ENCODE measurements around the gene MT1M.

MT1M gene

GRCh38 chr16:56605475-56605874 lies 27.0 kb upstream of the MT1M start:
- no peaks in the 10 kb centered on the region for H3K9me3 ChIP-seq (ENCODE audit: control insufficient read depth, insufficient read depth, low read length)
- peaks cover 28% of the 10 kb centered on the region for H3K4me1 ChIP-seq (ENCODE audit: insufficient read depth, low read length)
- H3K36me3 ChIP-seq (ENCODE audit: insufficient read depth, low read length): no peaks in the 10 kb centered on the region
- H3K9ac ChIP-seq (ENCODE audit: low read depth, low read length): no peak overlapping the region

DNA sequence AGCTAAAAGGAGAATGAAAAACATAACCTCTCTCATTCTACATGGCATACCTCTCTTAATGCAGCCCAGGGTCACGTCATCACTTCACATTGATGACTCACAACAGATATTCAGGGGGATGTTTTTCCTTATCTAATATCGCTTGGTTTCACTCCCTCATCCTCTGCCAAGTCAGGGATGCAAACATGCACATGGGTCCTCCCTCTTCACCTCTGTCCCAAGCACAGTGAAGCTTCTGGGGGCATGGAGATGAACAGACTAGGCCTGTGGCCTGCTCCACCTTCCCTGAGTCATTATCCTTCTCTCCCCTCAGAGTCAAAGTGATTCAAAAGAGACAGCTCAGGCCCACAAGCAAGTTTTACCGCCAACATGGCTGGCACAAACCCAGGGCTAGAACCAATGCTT lies 26.4 kb upstream of the MT1M start:
- Histone ChIP-seq H3K9me3 (ENCODE audit: control insufficient read depth, insufficient read depth, low read length) (no peaks in the 10 kb centered on the region), H3K4me1 (ENCODE audit: insufficient read depth, low read length) (peaks cover 30% of the 10 kb centered on the region), H3K9ac (ENCODE audit: low read depth, low read length) (no peak overlapping the region), H3K36me3 (ENCODE audit: insufficient read depth, low read length) (no peaks in the 10 kb centered on the region)

DNA sequence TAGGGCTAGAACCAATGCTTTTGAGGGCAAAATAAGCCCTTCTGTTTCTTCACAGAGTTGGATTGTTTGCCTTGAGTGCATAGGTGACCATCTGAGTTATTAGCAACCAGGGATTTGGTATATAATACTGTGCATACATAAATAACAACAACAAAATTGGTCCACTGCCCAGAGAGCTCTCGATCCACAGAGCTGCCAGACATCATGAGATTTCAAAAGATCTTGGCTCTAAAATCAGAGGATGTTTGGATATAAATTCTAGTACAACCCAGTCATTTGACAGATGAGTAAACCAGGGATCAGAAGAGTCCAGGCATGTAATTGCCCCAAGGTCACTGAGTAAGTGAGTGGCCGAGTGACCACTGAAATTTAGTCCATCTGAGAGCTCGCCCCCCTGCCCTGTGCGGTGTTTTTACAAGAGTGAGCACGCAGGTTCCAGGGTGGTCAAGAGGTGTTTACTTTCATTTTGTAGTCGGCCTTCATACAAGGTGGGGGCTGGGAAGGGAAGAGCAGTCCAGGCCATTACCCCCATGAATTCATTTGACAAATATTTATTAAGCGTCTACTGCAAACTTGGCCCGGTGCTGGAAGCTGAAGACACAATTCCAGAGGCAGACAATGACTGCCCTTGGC lies 25.9 kb upstream of the MT1M start:
- Histone ChIP-seq H3K4me1 (ENCODE audit: insufficient read depth, low read length) (peaks cover 30% of the 10 kb centered on the region), H3K9me3 (ENCODE audit: control insufficient read depth, insufficient read depth, low read length) (no peaks in the 10 kb centered on the region), H3K9ac (ENCODE audit: low read depth, low read length) (no peak overlapping the region), H3K36me3 (ENCODE audit: insufficient read depth, low read length) (no peaks in the 10 kb centered on the region)

GRCh38 chr16:56607109-56607618 lies 25.3 kb upstream of the MT1M start:
- H3K4me1 ChIP-seq (ENCODE audit: insufficient read depth, low read length): peaks cover 30% of the 10 kb centered on the region
- H3K36me3 ChIP-seq (ENCODE audit: insufficient read depth, low read length): no peaks in the 10 kb centered on the region
- no peaks in the 10 kb centered on the region for H3K9me3 ChIP-seq (ENCODE audit: control insufficient read depth, insufficient read depth, low read length)
- no peak overlapping the region for H3K9ac ChIP-seq (ENCODE audit: low read depth, low read length)

- Histone ChIP-seq H3K9ac (ENCODE audit: low read depth, low read length) (peak overlapping the region; percentile 52; the same call in 1 of the 2 replicates), H3K36me3 (ENCODE audit: insufficient read depth, low read length) (no peaks in the 10 kb centered on the region), H3K4me1 (ENCODE audit: insufficient read depth, low read length) (peaks cover 30% of the 10 kb centered on the region), H3K9me3 (ENCODE audit: control insufficient read depth, insufficient read depth, low read length) (no peaks in the 10 kb centered on the region)
Measured at GRCh38 chr16:56607675-56608042, 24.8 kb upstream of the MT1M start.

DNA sequence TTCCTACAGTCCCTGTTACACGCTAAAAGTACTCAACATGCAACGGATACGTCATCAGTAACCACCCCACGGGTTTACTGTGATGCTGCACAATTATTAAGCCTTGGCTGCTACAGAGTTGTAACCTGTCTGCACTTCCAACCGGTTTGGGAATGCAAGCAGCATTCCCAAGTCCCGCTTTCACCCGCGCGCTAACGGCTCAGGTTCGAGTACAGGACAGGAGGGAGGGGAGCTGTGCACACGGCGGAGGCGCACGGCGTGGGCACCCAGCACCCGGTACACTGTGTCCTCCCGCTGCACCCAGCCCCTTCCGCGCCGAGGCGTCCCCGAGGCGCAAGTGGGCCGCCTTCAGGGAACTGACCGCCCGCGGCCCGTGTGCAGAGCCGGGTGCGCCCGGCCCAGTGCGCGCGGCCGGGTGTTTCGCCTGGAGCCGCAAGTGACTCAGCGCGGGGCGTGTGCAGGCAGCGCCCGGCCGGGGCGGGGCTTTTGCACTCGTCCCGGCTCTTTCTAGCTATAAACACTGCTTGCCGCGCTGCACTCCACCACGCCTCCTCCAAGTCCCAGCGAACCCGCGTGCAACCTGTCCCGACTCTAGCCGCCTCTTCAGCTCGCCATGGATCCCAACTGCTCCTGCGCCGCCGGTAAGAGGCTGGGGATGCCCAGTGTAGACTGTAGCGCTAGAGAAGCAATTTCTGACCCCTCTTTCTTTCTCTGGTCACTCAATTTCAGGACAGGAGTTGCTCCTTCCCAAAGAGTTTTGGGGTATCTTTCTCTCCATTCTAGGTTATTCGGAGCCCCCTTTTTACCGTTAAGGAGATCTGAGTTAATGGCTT lies 24.2 kb upstream of the MT1M start, which contains the start of gene MT2A:
Gene MT2A, plus strand, starts transcription at position 542 of the 833 bp plus-strand sequence. Its CDS starts 72 bp downstream, at position 614.
- Histone ChIP-seq H3K4me1 (ENCODE audit: insufficient read depth, low read length) (peaks cover 30% of the 10 kb centered on the region), H3K9ac (ENCODE audit: low read depth, low read length) (peak within 1 kb of the TSS; percentile 52), H3K9me3 (ENCODE audit: control insufficient read depth, insufficient read depth, low read length) (no peaks in the 10 kb centered on the region)

GRCh38 chr16:56608876-56609462 lies 23.5 kb upstream of the MT1M start:
- Histone ChIP-seq H3K36me3 (ENCODE audit: insufficient read depth, low read length) (no peaks in the 10 kb centered on the region), H3K9ac (ENCODE audit: low read depth, low read length) (peak overlapping the region; percentile 52), H3K9me3 (ENCODE audit: control insufficient read depth, insufficient read depth, low read length) (no peaks in the 10 kb centered on the region), H3K4me1 (ENCODE audit: insufficient read depth, low read length) (peaks cover 36% of the 10 kb centered on the region)

More for the DNA sequence above, 24.2 kb upstream of the MT1M start, which contains the start of gene MT2A:
- no peaks in the 10 kb centered on the region for H3K36me3 ChIP-seq (ENCODE audit: insufficient read depth, low read length)

- Histone ChIP-seq H3K36me3 (ENCODE audit: insufficient read depth, low read length) (no peaks in the 10 kb centered on the region), H3K9ac (ENCODE audit: low read depth, low read length) (peak overlapping the region; percentile 52), H3K4me1 (ENCODE audit: insufficient read depth, low read length) (peaks cover 36% of the 10 kb centered on the region), H3K9me3 (ENCODE audit: control insufficient read depth, insufficient read depth, low read length) (no peaks in the 10 kb centered on the region)
Measured at GRCh38 chr16:56609463-56609921, 23.0 kb upstream of the MT1M start.

DNA sequence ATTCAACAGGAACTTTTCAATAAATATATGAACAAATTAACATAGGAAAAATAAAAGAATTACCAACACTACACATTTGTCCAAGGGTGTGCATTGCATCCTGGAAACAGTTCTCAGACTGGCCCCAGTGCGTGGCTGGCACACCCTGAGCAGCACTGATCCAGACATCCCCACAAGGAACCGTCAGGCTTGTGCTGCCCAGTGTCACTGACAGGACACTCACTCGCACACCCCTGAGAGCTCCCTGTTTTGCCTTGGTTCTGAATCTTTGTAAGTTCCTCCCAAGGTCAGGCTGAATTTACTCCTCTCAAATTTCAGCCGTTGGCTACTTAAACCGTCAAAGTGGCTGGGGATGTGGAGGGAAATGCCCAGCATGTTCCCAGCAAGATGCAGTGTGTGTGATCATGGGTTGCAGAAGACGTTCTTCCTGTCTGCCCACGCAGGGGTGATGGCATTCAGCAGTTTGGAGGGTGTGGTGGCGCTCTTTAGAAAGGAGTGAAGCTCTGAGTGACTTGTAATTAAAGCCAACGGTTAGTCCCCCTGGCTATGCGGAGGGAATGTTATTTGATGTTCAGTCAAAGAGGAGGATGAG lies 22.3 kb upstream of the MT1M start:
- peak overlapping the region; percentile 52 for H3K9ac ChIP-seq (ENCODE audit: low read depth, low read length)

GRCh38 chr16:56610609-56611111 lies 21.8 kb upstream of the MT1M start:
- Histone ChIP-seq H3K9ac (ENCODE audit: low read depth, low read length) (peak overlapping the region; percentile 52; the same call in 1 of the 2 replicates), H3K9me3 (ENCODE audit: control insufficient read depth, insufficient read depth, low read length) (no peaks in the 10 kb centered on the region), H3K4me1 (ENCODE audit: insufficient read depth, low read length) (peaks cover 36% of the 10 kb centered on the region), H3K36me3 (ENCODE audit: insufficient read depth, low read length) (no peaks in the 10 kb centered on the region)

More for the DNA sequence above, 22.3 kb upstream of the MT1M start:
- Histone ChIP-seq H3K4me1 (ENCODE audit: insufficient read depth, low read length) (peaks cover 36% of the 10 kb centered on the region), H3K36me3 (ENCODE audit: insufficient read depth, low read length) (no peaks in the 10 kb centered on the region), H3K9me3 (ENCODE audit: control insufficient read depth, insufficient read depth, low read length) (no peaks in the 10 kb centered on the region)

- peaks cover 36% of the 10 kb centered on the region for H3K4me1 ChIP-seq (ENCODE audit: insufficient read depth, low read length)
- no peaks in the 10 kb centered on the region for H3K9me3 ChIP-seq (ENCODE audit: control insufficient read depth, insufficient read depth, low read length)
- H3K36me3 ChIP-seq (ENCODE audit: insufficient read depth, low read length): no peaks in the 10 kb centered on the region
- H3K9ac ChIP-seq (ENCODE audit: low read depth, low read length): no peak overlapping the region
Measured at GRCh38 chr16:56611281-56611833, 21.1 kb upstream of the MT1M start.

DNA sequence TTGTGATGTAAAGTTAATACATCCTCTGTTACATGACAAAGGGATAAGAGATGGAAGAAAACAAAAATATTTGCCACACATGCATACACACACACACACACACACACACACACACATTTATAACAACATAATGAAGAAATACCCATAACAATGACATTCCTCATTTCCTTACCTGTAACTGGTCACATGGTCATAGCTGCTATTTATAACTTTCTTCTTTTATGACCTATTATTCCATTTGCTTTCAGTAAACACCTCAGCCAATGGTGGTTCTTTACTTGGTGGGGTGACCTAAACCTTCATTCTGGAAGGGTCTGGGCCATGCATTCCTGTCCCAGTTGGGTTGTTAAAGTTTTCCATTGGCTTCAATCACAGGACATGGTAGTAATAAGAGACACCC lies 18.8 kb upstream of the MT1M start:
- Histone ChIP-seq H3K9me3 (ENCODE audit: control insufficient read depth, insufficient read depth, low read length) (no peaks in the 10 kb centered on the region), H3K4me1 (ENCODE audit: insufficient read depth, low read length) (peaks cover 25% of the 10 kb centered on the region)

DNA sequence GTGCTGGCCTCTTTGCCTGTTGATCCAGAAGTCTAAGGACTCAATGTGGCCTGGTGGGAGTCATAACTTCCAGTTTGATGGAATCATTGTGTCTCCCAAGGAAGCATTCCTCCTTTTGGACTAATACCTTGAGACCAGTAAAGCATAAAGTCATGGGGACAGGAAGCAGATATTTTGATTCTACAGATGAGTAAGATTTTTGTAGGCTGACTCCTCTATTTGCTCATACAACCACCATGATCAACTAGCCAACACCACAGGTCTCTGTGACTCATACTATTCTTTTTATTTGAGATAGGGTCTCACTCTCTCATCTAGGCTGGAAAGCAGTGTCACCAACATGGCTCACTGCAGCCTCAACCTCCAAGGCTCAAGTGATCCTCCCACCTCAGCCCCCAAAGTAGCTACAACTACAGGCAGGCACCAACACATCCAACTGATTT lies 17.9 kb upstream of the MT1M start:
- Histone ChIP-seq H3K9me3 (ENCODE audit: control insufficient read depth, insufficient read depth, low read length) (no peaks in the 10 kb centered on the region), H3K36me3 (ENCODE audit: insufficient read depth, low read length) (no peaks in the 10 kb centered on the region), H3K4me1 (ENCODE audit: insufficient read depth, low read length) (peaks cover 22% of the 10 kb centered on the region), H3K9ac (ENCODE audit: low read depth, low read length) (no peak overlapping the region)

More for the DNA sequence above, 18.8 kb upstream of the MT1M start:
- Histone ChIP-seq H3K36me3 (ENCODE audit: insufficient read depth, low read length) (no peaks in the 10 kb centered on the region), H3K9ac (ENCODE audit: low read depth, low read length) (no peak overlapping the region)

- Histone ChIP-seq H3K9me3 (ENCODE audit: control insufficient read depth, insufficient read depth, low read length) (no peaks in the 10 kb centered on the region), H3K36me3 (ENCODE audit: insufficient read depth, low read length) (no peaks in the 10 kb centered on the region), H3K4me1 (ENCODE audit: insufficient read depth, low read length) (peaks cover 15% of the 10 kb centered on the region), H3K9ac (ENCODE audit: low read depth, low read length) (no peak overlapping the region)
Measured at GRCh38 chr16:56615353-56615752, 17.1 kb upstream of the MT1M start.

Data from ES-I3 (cell line).